ENCODE data around the gene KIF16B.

DNA sequence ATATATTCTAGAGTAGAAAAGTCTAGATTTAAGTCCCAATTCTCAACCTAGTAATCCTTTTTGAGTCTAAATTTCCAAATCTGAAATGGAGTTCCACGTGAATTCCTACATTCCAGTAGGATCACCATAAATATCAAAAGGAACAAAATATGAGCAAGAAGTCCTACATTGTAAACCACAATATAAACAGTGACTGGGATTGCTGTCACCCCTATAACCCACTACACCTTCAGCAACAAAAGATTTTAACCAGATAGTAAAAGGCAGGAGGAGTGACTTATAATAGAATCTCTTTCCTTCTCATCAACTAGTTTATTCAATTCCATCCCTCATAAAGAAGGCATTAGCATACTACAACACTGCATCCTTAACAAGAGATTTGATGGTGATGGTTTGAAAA lies 210.6 kb downstream of the KIF16B start:
- TF ChIP-seq, protein P1, sequence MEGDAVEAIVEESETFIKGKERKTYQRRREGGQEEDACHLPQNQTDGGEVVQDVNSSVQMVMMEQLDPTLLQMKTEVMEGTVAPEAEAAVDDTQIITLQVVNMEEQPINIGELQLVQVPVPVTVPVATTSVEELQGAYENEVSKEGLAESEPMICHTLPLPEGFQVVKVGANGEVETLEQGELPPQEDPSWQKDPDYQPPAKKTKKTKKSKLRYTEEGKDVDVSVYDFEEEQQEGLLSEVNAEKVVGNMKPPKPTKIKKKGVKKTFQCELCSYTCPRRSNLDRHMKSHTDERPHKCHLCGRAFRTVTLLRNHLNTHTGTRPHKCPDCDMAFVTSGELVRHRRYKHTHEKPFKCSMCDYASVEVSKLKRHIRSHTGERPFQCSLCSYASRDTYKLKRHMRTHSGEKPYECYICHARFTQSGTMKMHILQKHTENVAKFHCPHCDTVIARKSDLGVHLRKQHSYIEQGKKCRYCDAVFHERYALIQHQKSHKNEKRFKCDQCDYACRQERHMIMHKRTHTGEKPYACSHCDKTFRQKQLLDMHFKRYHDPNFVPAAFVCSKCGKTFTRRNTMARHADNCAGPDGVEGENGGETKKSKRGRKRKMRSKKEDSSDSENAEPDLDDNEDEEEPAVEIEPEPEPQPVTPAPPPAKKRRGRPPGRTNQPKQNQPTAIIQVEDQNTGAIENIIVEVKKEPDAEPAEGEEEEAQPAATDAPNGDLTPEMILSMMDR (IDR thresholded peaks at IDR 0.05; ENCODE audit: extremely low read depth in 1 of 2, insufficient read depth in 1 of 2, low read depth in 1 of 2, low read length in 2 of 2) = no peak
- no peak for TF ChIP-seq POLR2A (IDR thresholded peaks at IDR 0.05; ENCODE audit: low read depth, low read length)
- no peak for TF ChIP-seq EZH2 (IDR thresholded peaks at IDR 0.05; ENCODE audit: borderline replicate concordance, low read depth, low read length, severe bottlenecking)
- TF ChIP-seq POLR2AphosphoS5 (IDR thresholded peaks at IDR 0.05; ENCODE audit: insufficient read depth, low read depth, low read length) = no peak
- no peak for TF ChIP-seq JUN (IDR thresholded peaks at IDR 0.05; ENCODE audit: borderline replicate concordance, insufficient read depth, insufficient read length, low read depth)
- no peak for TF ChIP-seq MYC (IDR thresholded peaks at IDR 0.05; ENCODE audit: low read depth, low read length)
- no peak for TF ChIP-seq MAX (IDR thresholded peaks at IDR 0.05; ENCODE audit: insufficient read depth, insufficient read length)
